CD4-positive, alpha-beta T cell treated with Interleukin-17A for 1 hour (primary cell): ENCODE measurements around the gene KCNH2.

Experiments
- DNase-seq: peaks from one replicate; pipeline ENCODE4 v3.0.0-alpha.2; 2020

Gene KCNH2

GRCh38 chr7:150994838-150995510, 16.9 kb upstream of the KCNH2 start:
- no peak for DNase-seq

- DNase-seq, result no peak
Observed at GRCh38 chr7:150994141-150994837, 16.2 kb upstream of the KCNH2 start.

GRCh38 chr7:150993511-150993910, 15.4 kb upstream of the KCNH2 start:
- DNase-seq, result no peak

- DNase-seq, result peak; percentile 37
Observed at GRCh38 chr7:150992833-150993302, 14.7 kb upstream of the KCNH2 start.

- no peak for DNase-seq
Observed at GRCh38 chr7:150992051-150992640, 14.0 kb upstream of the KCNH2 start.

- DNase-seq, result no peak
Observed at GRCh38 chr7:150990416-150991186, 12.5 kb upstream of the KCNH2 start, which contains the start of gene NOS3. NOS3 (plus strand) TSS chr7:150991017; CDS start chr7:150993804, 2,787 bp downstream.

- no peak for DNase-seq
Observed at GRCh38 chr7:150989456-150989855, 11.3 kb upstream of the KCNH2 start.

GRCh38 chr7:150988230-150989226, 10.4 kb upstream of the KCNH2 start:
- DNase-seq, result peak; percentile 78

- DNase-seq, result no peak
Observed at GRCh38 chr7:150986556-150986955, 8.4 kb upstream of the KCNH2 start.

- DNase-seq, result peak; percentile 69
Observed at GRCh38 chr7:150986099-150986512, 8.0 kb upstream of the KCNH2 start.

GRCh38 chr7:150983893-150984368, 5.8 kb upstream of the KCNH2 start:
- DNase-seq, result peak; percentile 58

- DNase-seq, result no peak
Observed at GRCh38 chr7:150982351-150982750, 4.2 kb upstream of the KCNH2 start.

GRCh38 chr7:150981644-150982043, 3.5 kb upstream of the KCNH2 start:
- no peak for DNase-seq

GRCh38 chr7:150980663-150981062, 2.5 kb upstream of the KCNH2 start:
- DNase-seq, result no peak

GRCh38 chr7:150979713-150980390, 1.7 kb upstream of the KCNH2 start:
- DNase-seq, result no peak

GRCh38 chr7:150977382-150978125, 567 bp downstream of the KCNH2 start:
- no peak for DNase-seq

GRCh38 chr7:150976529-150977381, 1.4 kb downstream of the KCNH2 start:
- DNase-seq, result no peak

- no peak for DNase-seq
Observed at GRCh38 chr7:150975536-150976319, 2.4 kb downstream of the KCNH2 start.
